Breast epithelium (tissue), 4 donors: Measurements from ENCODE around the gene CALN1. TPM values are rescaled to one million over a fixed set of nuclear protein-coding genes. Genes with fewer than 3 reads are reported as not detected.

Source experiments
- DNase-seq, 2 donors: peaks; one replicate each; pipeline ENCODE4 v3.0.0-alpha.2; 2019; ENCODE audit warnings: low spot score in 2 of 2
- H3K27ac ChIP-seq, 2 donors: fragments of 200-600 bp; sonication (generic) in 1 of 2; one replicate each; pipeline ENCODE4 v1.5.1; 2016 to 2019; ENCODE audit warnings: mild to moderate bottlenecking in 1 of 2
- H3K27me3 ChIP-seq, 2 donors: fragments of 200-600 bp; sonication (generic) in 1 of 2; one replicate each; pipeline versions ENCODE4 v1.5.1 to v1.6.0; 2017 to 2019; ENCODE audit warnings: control low read depth in 1 of 2, mild to moderate bottlenecking in 1 of 2
- H3K36me3 ChIP-seq: fragments of 200-600 bp; one replicate; pipeline ENCODE4 v1.5.1; 2019
- H3K4me1 ChIP-seq, 2 donors: fragments of 200-600 bp; sonication (generic); one replicate each; pipeline ENCODE4 v1.5.1; 2016 to 2019; ENCODE audit warnings: control low read depth in 1 of 2
- H3K4me3 ChIP-seq, 3 donors: fragments of 200-600 bp; sonication (generic); 1 replicate in 2 of 3; 2 replicates in 1 of 3; pipeline ENCODE4 v1.5.1; 2016 to 2019; ENCODE audit warnings: mild to moderate bottlenecking in 3 of 3, moderate library complexity in 2 of 3
- H3K9me3 ChIP-seq, 2 donors: fragments of 200-600 bp; sonication (generic) in 1 of 2; one replicate each; pipeline ENCODE4 v1.5.1; 2016 to 2019; ENCODE audit warnings: control low read depth in 1 of 2
- CTCF ChIP-seq, 3 donors: fragments of 450-650 bp; IDR thresholded peaks; one replicate each; pipeline ENCODE4 v1.5.1; 2016 to 2017; ENCODE audit warnings: antibody characterized with exemption in 3 of 3, mild to moderate bottlenecking in 3 of 3, moderate library complexity in 3 of 3
- POLR2A ChIP-seq: fragments of 450-650 bp; IDR thresholded peaks from one replicate; pipeline ENCODE4 v1.6.1; 2016; ENCODE audit warnings: antibody characterized with exemption, mild to moderate bottlenecking, moderate library complexity
- POLR2AphosphoS5 ChIP-seq, 3 donors: sonication (generic); formaldehyde crosslinking; IDR thresholded peaks; one replicate each; pipeline ENCODE4 v1.6.1; 2017; ENCODE audit warnings: antibody characterized with exemption in 3 of 3
- intact Hi-C: fragments of 100-400 bp; cut with DNase I; formaldehyde crosslinking; loops from one replicate; pipeline ENCODE4 v1.15.1; 2023; ENCODE audit warnings: low total_unique reads
- total RNA-seq, 3 donors: library from RNA; depleted of rRNA; stranded (reverse); fragments of >200 nt; gene quantifications; one replicate each; pipeline ENCODE4 v1.1.0, GENCODE V29; 2016

The CALN1 gene
- total RNA-seq, 3 donors from 2014 or later = under 0.01 to 0.33 (median 0.15) TPM

- intact Hi-C loops = no loop called here
These were observed 349.5 kb downstream of the CALN1 start for GRCh38 chr7:72062666-72063065.

GRCh38 chr7:72059925-72060324 lies 352.2 kb downstream of the CALN1 start:
- no peaks in the 10 kb centered on the region for H3K36me3 ChIP-seq
- TF ChIP-seq POLR2A (no peak), CTCF (IDR thresholded peaks at IDR 0.05) (no peak)
- no peak overlapping the region for H3K27ac ChIP-seq
- intact Hi-C loops = no loop called here
- no peak for DNase-seq
- peaks cover 0 to 6% of the 10 kb centered on the region in 2 donors for H3K9me3 ChIP-seq
- no peak overlapping the region for H3K4me3 ChIP-seq
- H3K4me1 ChIP-seq = no peaks in the 10 kb centered on the region
- H3K27me3 ChIP-seq = no peaks in the 10 kb centered on the region

More at GRCh38 chr7:72062666-72063065, 349.5 kb downstream of the CALN1 start:
- Histone ChIP-seq H3K4me1 (no peaks in the 10 kb centered on the region), H3K9me3 (peaks cover 0 to 6% of the 10 kb centered on the region in 2 donors), H3K36me3 (no peaks in the 10 kb centered on the region), H3K4me3 (no peak overlapping the region), H3K27me3 (no peaks in the 10 kb centered on the region), H3K27ac (no peak overlapping the region)
- DNase-seq = no peak
- no peak for TF ChIP-seq POLR2AphosphoS5 (IDR thresholded peaks at IDR 0.05)
- no peak for TF ChIP-seq CTCF (IDR thresholded peaks at IDR 0.05)
- TF ChIP-seq POLR2A = no peak

GRCh38 chr7:72058579-72058978 lies 353.6 kb downstream of the CALN1 start:
- Histone ChIP-seq H3K4me3 (no peak overlapping the region), H3K36me3 (no peaks in the 10 kb centered on the region), H3K9me3 (peaks cover 3 to 6% of the 10 kb centered on the region in 2 donors), H3K27ac (no peak overlapping the region), H3K4me1 (no peaks in the 10 kb centered on the region), H3K27me3 (no peaks in the 10 kb centered on the region)
- intact Hi-C loops = no loop called here
- no peak for TF ChIP-seq POLR2A
- TF ChIP-seq POLR2AphosphoS5 (IDR thresholded peaks at IDR 0.05) = no peak
- no peak for DNase-seq

GRCh38 chr7:72057796-72058195 lies 354.3 kb downstream of the CALN1 start:
- H3K36me3 ChIP-seq = no peaks in the 10 kb centered on the region
- H3K27me3 ChIP-seq = no peaks in the 10 kb centered on the region
- no peak for TF ChIP-seq POLR2AphosphoS5 (IDR thresholded peaks at IDR 0.05)
- TF ChIP-seq CTCF (IDR thresholded peaks at IDR 0.05) = no peak
- no peak for TF ChIP-seq POLR2A
- H3K4me3 ChIP-seq = no peak overlapping the region
- no peak overlapping the region for H3K27ac ChIP-seq
- intact Hi-C loops = no loop called here
- H3K9me3 ChIP-seq = peaks cover 3 to 6% of the 10 kb centered on the region in 2 donors
- DNase-seq = no peak
- H3K4me1 ChIP-seq = no peaks in the 10 kb centered on the region

- no peak for DNase-seq
- TF ChIP-seq POLR2A (no peak), CTCF (IDR thresholded peaks at IDR 0.05) (no peak), POLR2AphosphoS5 (IDR thresholded peaks at IDR 0.05) (no peak)
- Histone ChIP-seq H3K27me3 (no peaks in the 10 kb centered on the region), H3K27ac (no peak overlapping the region), H3K9me3 (peaks cover 3 to 6% of the 10 kb centered on the region in 2 donors), H3K4me3 (no peak overlapping the region), H3K36me3 (no peaks in the 10 kb centered on the region), H3K4me1 (no peaks in the 10 kb centered on the region)
- intact Hi-C loops = no loop called here
These were observed 354.9 kb downstream of the CALN1 start for GRCh38 chr7:72057231-72057630.

GRCh38 chr7:72055426-72055825 lies 356.7 kb downstream of the CALN1 start:
- no peaks in the 10 kb centered on the region for H3K4me1 ChIP-seq
- H3K27me3 ChIP-seq = no peaks in the 10 kb centered on the region
- peaks cover 0 to 3% of the 10 kb centered on the region in 2 donors for H3K9me3 ChIP-seq
- DNase-seq = no peak
- intact Hi-C loops = no loop called here
- no peaks in the 10 kb centered on the region for H3K36me3 ChIP-seq
- no peak for TF ChIP-seq CTCF (IDR thresholded peaks at IDR 0.05)
- TF ChIP-seq POLR2AphosphoS5 (IDR thresholded peaks at IDR 0.05) = no peak
- no peak for TF ChIP-seq POLR2A
- no peak overlapping the region for H3K4me3 ChIP-seq
- H3K27ac ChIP-seq = no peak overlapping the region
